GM19099 (cell line): ENCODE data around the gene STAC2.

Experiments used
- POLR2A ChIP-seq: IDR thresholded peaks from 3 replicates; pipeline ENCODE4 v1.6.1; 2011; ENCODE audit warnings: low read depth; ENCODE audit not compliant: insufficient read length; ENCODE audit errors: extremely low read depth

STAC2 gene, protein sequence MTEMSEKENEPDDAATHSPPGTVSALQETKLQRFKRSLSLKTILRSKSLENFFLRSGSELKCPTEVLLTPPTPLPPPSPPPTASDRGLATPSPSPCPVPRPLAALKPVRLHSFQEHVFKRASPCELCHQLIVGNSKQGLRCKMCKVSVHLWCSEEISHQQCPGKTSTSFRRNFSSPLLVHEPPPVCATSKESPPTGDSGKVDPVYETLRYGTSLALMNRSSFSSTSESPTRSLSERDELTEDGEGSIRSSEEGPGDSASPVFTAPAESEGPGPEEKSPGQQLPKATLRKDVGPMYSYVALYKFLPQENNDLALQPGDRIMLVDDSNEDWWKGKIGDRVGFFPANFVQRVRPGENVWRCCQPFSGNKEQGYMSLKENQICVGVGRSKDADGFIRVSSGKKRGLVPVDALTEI

DNA sequence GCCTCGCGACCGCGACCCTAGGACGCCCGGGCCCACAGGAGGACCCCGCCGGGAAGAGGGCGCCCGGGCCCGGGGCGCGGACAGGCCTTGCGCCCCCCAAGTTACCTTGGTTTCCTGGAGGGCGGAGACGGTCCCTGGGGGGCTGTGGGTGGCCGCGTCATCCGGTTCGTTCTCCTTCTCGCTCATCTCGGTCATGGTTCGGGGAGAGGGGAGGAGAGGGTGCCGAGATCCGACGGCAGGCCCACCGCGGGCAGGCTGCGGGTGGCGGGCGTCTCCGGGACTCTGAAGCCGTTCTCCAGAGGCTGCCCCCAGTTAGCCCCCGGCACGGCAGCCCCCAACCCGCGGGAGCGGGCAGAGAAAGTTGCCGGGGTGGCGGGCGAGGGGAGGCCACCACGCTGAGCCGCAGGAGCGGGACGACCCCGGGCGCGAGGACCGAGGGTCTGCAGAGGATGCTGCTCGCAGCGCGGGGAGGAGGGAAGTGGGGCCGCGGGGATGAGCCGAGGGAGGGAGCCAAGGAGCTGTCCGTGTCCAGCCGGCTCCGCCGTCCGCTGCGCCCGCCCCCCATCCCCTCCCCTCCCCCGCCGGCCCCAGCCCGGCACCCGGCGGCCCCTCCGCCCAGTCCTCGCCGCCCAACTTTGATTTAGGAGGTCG lies at the start of gene STAC2:
Gene STAC2, minus strand, starts transcription at position 638 of the 651 bp plus-strand sequence. Its CDS starts 443 bp downstream, at position 195.
- no peak for TF ChIP-seq POLR2A

GRCh38 chr17:39271546-39271945 lies 45.8 kb upstream of the STAC2 start:
- no peak for TF ChIP-seq POLR2A

- TF ChIP-seq POLR2A = no peak
Measured at GRCh38 chr17:39270923-39271322, 45.2 kb upstream of the STAC2 start.

- no peak for TF ChIP-seq POLR2A
Measured at GRCh38 chr17:39264119-39264518, 38.4 kb upstream of the STAC2 start.

GRCh38 chr17:39261286-39261685 lies 35.5 kb upstream of the STAC2 start:
- TF ChIP-seq POLR2A = no peak

DNA sequence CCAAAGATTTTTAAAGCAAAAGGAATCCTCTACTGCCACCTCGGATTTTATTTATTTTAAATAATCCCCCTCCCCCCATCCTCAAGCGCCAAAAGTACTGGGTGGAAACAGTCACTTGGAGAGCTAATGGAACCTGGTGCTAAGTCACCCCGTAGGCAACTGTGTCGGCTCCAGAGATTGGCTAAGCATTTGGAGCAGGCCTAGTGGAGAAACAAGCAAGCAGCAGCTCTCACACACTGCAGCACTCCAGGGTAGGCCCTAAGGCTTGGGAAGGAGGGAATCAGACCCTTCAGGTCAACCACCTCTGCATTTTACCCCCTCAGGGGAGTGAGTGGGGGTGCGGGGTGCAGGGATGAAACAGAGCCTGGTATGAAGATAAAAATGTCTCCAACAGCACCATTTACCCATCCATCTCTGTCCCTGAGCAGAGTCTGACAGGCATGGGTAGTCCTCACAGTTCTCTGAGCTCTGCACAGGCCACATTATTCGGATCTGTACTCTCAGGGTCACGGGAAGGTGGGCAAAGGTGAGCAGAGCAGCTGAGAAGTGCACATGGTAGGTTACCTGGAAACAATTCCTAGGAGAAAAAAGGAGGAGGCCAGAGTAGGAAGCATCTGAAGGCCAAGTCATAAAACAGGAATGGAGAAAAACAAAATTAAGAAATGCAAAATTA lies 27.2 kb upstream of the STAC2 start:
- TF ChIP-seq POLR2A = no peak

DNA sequence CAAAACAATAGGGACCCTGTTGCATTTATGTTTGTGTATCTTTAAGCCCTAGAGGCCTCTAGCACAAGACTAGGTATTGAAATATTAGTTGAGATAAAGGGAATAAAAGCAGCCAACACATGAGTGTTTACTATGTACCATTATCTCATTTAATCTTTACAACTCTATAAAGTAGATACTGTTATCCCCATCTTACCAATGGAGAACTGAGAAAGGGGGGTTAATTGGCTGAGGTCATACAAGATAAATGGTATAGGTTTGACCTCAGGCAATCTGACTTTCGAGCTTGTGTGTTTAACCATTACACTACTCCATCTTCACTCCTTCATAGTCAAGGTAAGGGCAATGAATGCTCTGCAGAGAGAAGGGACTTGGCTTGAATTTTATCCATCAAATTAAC lies 26.3 kb upstream of the STAC2 start:
- no peak for TF ChIP-seq POLR2A

DNA sequence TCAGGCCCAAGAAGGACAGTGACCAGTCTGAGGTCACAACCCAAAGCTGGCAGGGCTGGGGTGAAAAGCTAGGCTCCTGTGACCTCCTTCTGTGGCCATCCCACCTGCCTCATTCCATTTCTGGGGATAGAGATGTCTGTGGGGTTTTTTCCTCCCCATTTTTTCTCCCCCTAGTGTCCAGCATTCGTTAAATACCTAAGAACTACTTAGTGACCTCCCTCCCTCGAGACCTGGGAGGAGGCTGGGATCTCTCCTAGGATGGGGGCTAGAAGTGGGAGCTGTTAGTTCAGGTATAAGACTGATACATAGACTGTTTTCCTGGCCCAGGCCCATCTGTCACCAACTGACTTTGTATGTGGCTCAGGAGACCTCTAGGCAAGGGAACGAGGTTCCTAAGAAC lies 20.5 kb upstream of the STAC2 start:
- TF ChIP-seq POLR2A = no peak

GRCh38 chr17:39244600-39245570 lies 19.1 kb upstream of the STAC2 start:
- no peak for TF ChIP-seq POLR2A

GRCh38 chr17:39244016-39244599 lies 18.4 kb upstream of the STAC2 start:
- TF ChIP-seq POLR2A = no peak

DNA sequence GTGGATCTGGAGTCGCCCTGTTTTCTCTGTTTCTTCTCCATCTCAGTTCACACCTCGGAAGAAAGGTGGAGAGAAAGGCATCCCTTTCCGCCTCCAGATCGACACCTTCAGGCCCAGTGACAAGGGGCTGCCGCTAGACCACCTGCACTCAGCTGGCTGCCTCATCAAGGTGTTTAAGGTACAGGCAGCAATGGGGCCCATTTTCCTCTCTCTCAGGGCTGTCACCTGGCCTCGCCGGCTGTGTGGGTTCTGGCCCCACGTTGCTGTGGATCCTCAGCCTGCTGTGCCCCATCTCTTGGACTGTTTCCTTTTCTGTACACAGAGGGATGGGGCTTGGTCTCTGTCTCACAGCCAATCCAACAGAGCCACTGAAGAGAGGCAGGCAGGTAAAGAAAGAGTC lies 17.4 kb upstream of the STAC2 start:
- TF ChIP-seq POLR2A = no peak

- TF ChIP-seq POLR2A = no peak
Measured at GRCh38 chr17:39240631-39241030, 14.9 kb upstream of the STAC2 start.

DNA sequence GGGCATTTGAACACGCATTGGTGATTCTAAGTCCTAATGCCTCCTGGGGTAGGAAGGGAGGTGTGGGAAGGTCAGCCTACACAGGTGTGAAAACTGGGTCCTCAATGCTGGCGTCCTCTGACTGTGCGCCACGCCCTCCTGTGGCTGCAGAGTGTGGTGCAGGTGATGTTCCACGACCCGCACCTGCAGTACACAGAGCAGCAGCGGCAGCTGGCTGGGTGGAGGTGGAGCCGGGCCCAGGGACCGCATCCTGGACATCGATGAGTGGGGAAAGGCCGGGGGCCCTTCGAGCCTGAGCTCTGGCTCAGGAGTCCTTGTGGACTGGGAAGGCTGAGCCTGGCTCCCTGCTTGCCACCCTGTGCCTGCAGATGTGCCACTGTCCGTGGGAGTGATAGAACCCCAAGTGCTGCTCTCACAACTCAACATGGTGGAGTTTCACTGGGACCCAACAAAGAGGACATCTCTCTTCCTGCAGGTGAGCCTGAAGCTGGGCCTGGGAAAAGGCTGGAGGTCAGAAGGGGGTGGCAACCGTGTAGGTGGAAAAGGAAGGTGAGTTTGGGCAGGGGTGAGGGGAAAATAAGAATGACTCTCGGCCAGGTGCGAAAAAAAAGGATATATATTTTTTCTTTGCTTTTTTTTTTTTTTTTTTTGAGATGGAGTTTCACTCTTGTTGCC lies 14.0 kb upstream of the STAC2 start:
- no peak for TF ChIP-seq POLR2A

DNA sequence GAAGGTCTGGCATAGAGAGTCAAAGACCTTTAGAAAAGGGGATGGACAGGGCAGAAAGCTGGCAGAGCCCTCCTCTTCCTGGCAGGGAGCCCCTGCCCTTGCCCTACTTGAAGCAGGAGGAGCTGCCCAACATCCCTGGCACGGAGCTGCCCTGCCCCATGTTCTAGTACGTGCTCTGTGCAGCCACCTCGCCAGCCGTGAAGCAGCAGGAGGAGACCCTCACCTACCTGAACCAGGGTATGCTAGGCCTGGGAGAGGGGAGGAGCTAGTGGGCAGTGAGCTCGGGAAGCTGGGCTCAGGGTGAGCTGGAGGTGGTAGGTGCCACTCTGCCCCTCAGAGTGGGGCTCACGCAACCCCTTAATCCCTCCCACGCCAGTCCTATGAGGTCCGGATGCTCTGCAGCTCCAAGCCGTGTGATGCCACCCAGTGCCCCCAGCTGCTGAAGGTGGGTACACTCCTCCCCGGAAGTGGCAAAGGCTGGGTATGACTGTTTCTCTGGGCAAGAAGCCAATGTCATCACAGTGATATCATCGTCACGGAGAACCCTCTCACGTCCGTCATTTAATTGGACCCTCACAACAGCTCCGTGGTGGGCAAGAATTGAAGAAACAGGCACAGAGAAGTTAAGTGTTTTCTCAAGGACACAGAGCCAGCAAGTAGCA lies 12.7 kb upstream of the STAC2 start:
- no peak for TF ChIP-seq POLR2A

GRCh38 chr17:39237586-39237985 lies 11.8 kb upstream of the STAC2 start:
- TF ChIP-seq POLR2A = no peak
